HCT116 (cell line): ENCODE results near the gene CRTC1. TPM values are rescaled to one million over a fixed set of nuclear protein-coding genes. Genes with fewer than 3 reads are reported as not detected.

ENCODE experiments used
- ATAC-seq: fragments of 200-7000 bp; cut with Tn5 transposase; 2 replicates; pipeline ENCODE4 v1.9.1; 2020; ENCODE audit warnings: mild to moderate bottlenecking, moderate library complexity
- BruUV-seq: library from RNA; stranded (reverse); fragments of 400-500 nt; replicated peaks from 2 replicates; lab custom pipeline; 2021; lab: Mats Ljungman, UMichigan
- CTCF ChIA-PET: fragments of 300-600 bp; sonication (Branson Sonifier 250); formaldehyde crosslinking; loops from one replicate; lab custom pipeline; 2021; ENCODE audit warnings: antibody characterized with exemption; lab: Charles Lee
- POLR2A ChIA-PET: fragments of 300-600, 350-600 bp; sonication (Branson Sonifier 250); formaldehyde crosslinking; loops from one replicate; lab custom pipeline; 2021; ENCODE audit warnings: antibody characterized with exemption; lab: Charles Lee
- RAD21 ChIA-PET, 2 experiments: fragments of 300-600 bp; sonication (Branson Sonifier 250); formaldehyde crosslinking; loops; one replicate each; lab custom pipeline; 2023; ENCODE audit warnings: low total read pairs in 2 of 2; ENCODE audit not compliant: uncharacterized antibody in 2 of 2, unreplicated experiment in 2 of 2, low non-redundant PET in 1 of 2; lab: Charles Lee
- DNase-seq: peaks from one replicate; pipeline ENCODE4 v3.0.0-alpha.2; 2010; ENCODE audit warnings: low read depth, low spot score
- H2AFZ ChIP-seq: fragments of 200-600 bp; shearing (Covaris generic), sonication (generic); 2 replicates; pipeline ENCODE4 v1.6.1; 2017; ENCODE audit warnings: low read depth, mixed run types, mixed read lengths, antibody characterized with exemption, low read length; ENCODE audit not compliant: poor library complexity, severe bottlenecking
- H3K27ac ChIP-seq: 2 replicates; pipeline ENCODE4 v1.5.1; 2012; ENCODE audit warnings: low read depth, low read length
- H3K27me3 ChIP-seq: fragments of 200-600 bp; sonication (generic); 2 replicates; pipeline ENCODE4 v1.6.1; 2016; ENCODE audit warnings: mixed run types, low read length, mixed read lengths; ENCODE audit not compliant: insufficient read depth
- H3K36me3 ChIP-seq, 2 experiments: fragments of 200-500 bp in 1 of 2; fragments of 200-600 bp in 1 of 2; sonication (Bioruptor generic) in 1 of 2; sonication (generic) in 1 of 2; 2 replicates each; pipeline versions ENCODE4 v1.5.1 to v1.6.1; 2014 to 2016; ENCODE audit warnings: low read length in 2 of 2, inconsistent platforms in 1 of 2, mixed read lengths in 1 of 2, mixed run types in 1 of 2; ENCODE audit not compliant: insufficient read depth in 2 of 2, control insufficient read depth in 1 of 2
- H3K4me1 ChIP-seq, 2 experiments: fragments of 200-600 bp in 1 of 2; sonication (generic) in 1 of 2; 2 replicates each; pipeline versions ENCODE4 v1.5.1 to v1.6.1; 2012 to 2017; ENCODE audit warnings: low read length in 2 of 2, inconsistent platforms in 1 of 2, mild to moderate bottlenecking in 1 of 2, mixed read lengths in 1 of 2, mixed run types in 1 of 2, moderate library complexity in 1 of 2; ENCODE audit not compliant: insufficient read depth in 2 of 2, control insufficient read depth in 1 of 2
- H3K4me2 ChIP-seq: fragments of 200-600 bp; sonication (generic); 2 replicates; pipeline ENCODE4 v1.6.1; 2017; ENCODE audit warnings: mixed run types, low read length, mixed read lengths
- H3K4me3 ChIP-seq, 2 experiments: fragments of 200-600 bp in 1 of 2; sonication (generic) in 1 of 2; replicated peaks in 1 of 2; 2 replicates each; pipeline ENCODE4 v1.5.1; 2011 to 2016; ENCODE audit warnings: low read length in 2 of 2, control low read depth in 1 of 2, low read depth in 1 of 2, mild to moderate bottlenecking in 1 of 2, mixed read lengths in 1 of 2, mixed run types in 1 of 2
- H3K79me2 ChIP-seq: fragments of 200-600 bp; sonication (generic); 2 replicates; pipeline ENCODE4 v1.6.1; 2017; ENCODE audit warnings: mild to moderate bottlenecking, mixed run types, low read length, moderate library complexity, mixed read lengths; ENCODE audit not compliant: insufficient read depth
- H3K9ac ChIP-seq: fragments of 200-600 bp; sonication (generic); 2 replicates; pipeline ENCODE4 v1.6.1; 2016; ENCODE audit warnings: low read length, mixed read lengths
- H3K9me2 ChIP-seq: fragments of 200-600 bp; sonication (generic), shearing (Covaris generic); 2 replicates; pipeline ENCODE4 v1.6.1; 2017; ENCODE audit warnings: mixed run types, mild to moderate bottlenecking, moderate library complexity; ENCODE audit not compliant: insufficient read depth
- H3K9me3 ChIP-seq, 2 experiments: fragments of 200-500 bp in 1 of 2; fragments of 200-600 bp in 1 of 2; sonication (Bioruptor generic) in 1 of 2; sonication (generic) in 1 of 2; 2 replicates each; pipeline ENCODE4 v1.6.1; 2014 to 2017; ENCODE audit warnings: low read length in 2 of 2, mixed read lengths in 2 of 2, inconsistent platforms in 1 of 2, low read depth in 1 of 2, mild to moderate bottlenecking in 1 of 2, mixed run types in 1 of 2, moderate library complexity in 1 of 2; ENCODE audit not compliant: control insufficient read depth in 1 of 2, insufficient read depth in 1 of 2
- H4K20me1 ChIP-seq: fragments of 200-600 bp; sonication (generic), shearing (Covaris generic); 2 replicates; pipeline ENCODE4 v1.6.1; 2017; ENCODE audit warnings: mixed run types, mild to moderate bottlenecking, moderate library complexity; ENCODE audit not compliant: insufficient read depth
- CBX3 ChIP-seq: IDR thresholded peaks from 2 replicates; pipeline ENCODE4 v1.6.1; 2012; ENCODE audit warnings: low read depth
- EGR1 ChIP-seq: IDR thresholded peaks from 2 replicates; pipeline ENCODE4 v1.6.1; 2012; ENCODE audit warnings: low read depth
- ELF1 ChIP-seq: IDR thresholded peaks from 2 replicates; pipeline ENCODE4 v1.6.1; 2012; ENCODE audit warnings: low read depth, borderline replicate concordance
- EZH2phosphoT487 ChIP-seq: fragments of 200-600 bp; IDR thresholded peaks from 2 replicates; pipeline ENCODE4 v1.6.1; 2018; ENCODE audit warnings: antibody characterized with exemption, borderline replicate concordance
- FOSL1 ChIP-seq: IDR thresholded peaks from 2 replicates; pipeline ENCODE4 v1.6.1; 2012; ENCODE audit warnings: low read depth
- TCF7L2 ChIP-seq: IDR thresholded peaks from 2 replicates; pipeline ENCODE4 v1.7.0; 2011; ENCODE audit warnings: borderline replicate concordance, inconsistent platforms; ENCODE audit not compliant: insufficient read depth, insufficient read length; ENCODE audit errors: extremely low read depth
- ZFX ChIP-seq: fragments of 450-650 bp; IDR thresholded peaks from 2 replicates; pipeline ENCODE4 v1.6.1; 2017
- intact Hi-C: fragments of 100-400 bp; cut with micrococcal nuclease; formaldehyde crosslinking; loops from 2 replicates; pipeline ENCODE4 v1.10.0; 2022
- total RNA-seq: library from RNA; stranded (reverse); gene quantifications from one replicate; pipeline ENCODE4 v1.2.1, GENCODE V29; 2021; ENCODE audit not compliant: unreplicated experiment
- TF ChIP-seq, protein P1 (sequence below): IDR thresholded peaks from 2 replicates; pipeline ENCODE4 v1.6.1; 2012; ENCODE audit warnings: low read depth
- TF ChIP-seq, protein P2 (sequence below): IDR thresholded peaks from 2 replicates; pipeline ENCODE4 v1.6.1; 2012

CRTC1 gene
- total RNA-seq, 1 experiment from 2014 or later: 14.9 TPM

DNA sequence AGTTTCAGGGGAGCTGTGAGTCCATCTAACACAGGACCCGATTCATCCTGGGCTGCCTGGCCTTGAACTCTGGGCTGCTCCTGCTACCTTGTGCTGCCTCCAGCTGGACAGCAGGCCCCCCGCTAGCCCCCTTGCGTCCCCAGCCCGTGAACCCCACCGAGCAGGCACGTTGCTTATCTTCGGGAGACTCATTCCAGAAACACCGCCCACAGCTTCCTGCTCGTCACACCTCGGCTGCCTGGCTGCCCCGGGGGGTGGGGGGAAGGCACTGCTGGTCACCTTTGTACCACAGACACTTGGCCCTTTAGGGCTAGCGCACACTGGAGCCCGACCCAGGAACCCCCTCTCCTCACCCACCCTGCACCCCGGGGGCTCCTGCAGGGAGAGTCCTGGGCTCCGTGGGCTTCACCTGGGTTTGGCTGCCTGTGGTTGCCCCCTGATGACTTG, 48.1 kb downstream of the CRTC1 start:
- no peak overlapping the region for H3K27ac ChIP-seq
- no peak for TF ChIP-seq EGR1
- no peak for TF ChIP-seq TCF7L2
- TF ChIP-seq CBX3: no peak
- no peak for TF ChIP-seq ZFX
- TF ChIP-seq, protein P1, sequence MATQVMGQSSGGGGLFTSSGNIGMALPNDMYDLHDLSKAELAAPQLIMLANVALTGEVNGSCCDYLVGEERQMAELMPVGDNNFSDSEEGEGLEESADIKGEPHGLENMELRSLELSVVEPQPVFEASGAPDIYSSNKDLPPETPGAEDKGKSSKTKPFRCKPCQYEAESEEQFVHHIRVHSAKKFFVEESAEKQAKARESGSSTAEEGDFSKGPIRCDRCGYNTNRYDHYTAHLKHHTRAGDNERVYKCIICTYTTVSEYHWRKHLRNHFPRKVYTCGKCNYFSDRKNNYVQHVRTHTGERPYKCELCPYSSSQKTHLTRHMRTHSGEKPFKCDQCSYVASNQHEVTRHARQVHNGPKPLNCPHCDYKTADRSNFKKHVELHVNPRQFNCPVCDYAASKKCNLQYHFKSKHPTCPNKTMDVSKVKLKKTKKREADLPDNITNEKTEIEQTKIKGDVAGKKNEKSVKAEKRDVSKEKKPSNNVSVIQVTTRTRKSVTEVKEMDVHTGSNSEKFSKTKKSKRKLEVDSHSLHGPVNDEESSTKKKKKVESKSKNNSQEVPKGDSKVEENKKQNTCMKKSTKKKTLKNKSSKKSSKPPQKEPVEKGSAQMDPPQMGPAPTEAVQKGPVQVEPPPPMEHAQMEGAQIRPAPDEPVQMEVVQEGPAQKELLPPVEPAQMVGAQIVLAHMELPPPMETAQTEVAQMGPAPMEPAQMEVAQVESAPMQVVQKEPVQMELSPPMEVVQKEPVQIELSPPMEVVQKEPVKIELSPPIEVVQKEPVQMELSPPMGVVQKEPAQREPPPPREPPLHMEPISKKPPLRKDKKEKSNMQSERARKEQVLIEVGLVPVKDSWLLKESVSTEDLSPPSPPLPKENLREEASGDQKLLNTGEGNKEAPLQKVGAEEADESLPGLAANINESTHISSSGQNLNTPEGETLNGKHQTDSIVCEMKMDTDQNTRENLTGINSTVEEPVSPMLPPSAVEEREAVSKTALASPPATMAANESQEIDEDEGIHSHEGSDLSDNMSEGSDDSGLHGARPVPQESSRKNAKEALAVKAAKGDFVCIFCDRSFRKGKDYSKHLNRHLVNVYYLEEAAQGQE: no peak
- TF ChIP-seq ELF1: no peak
- no peak for TF ChIP-seq EZH2phosphoT487
- TF ChIP-seq FOSL1: no peak
- TF ChIP-seq, protein P2, sequence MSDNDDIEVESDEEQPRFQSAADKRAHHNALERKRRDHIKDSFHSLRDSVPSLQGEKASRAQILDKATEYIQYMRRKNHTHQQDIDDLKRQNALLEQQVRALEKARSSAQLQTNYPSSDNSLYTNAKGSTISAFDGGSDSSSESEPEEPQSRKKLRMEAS: no peak
- H3K36me3 ChIP-seq: no peaks in the 10 kb centered on the region
- H3K79me2 ChIP-seq: no peaks in the 10 kb centered on the region
- no peak for DNase-seq
- peaks cover 4 to 14% of the 10 kb centered on the region in 2 experiments; a peak in 3 of 4 replicates for H3K4me1 ChIP-seq
- intact Hi-C loops: no loop called here
- no peaks in the 10 kb centered on the region for H4K20me1 ChIP-seq
- no TSS peak for BruUV-seq
- ChIA-PET RAD21 (no interaction called here), POLR2A (no interaction called here), CTCF (no interaction called here)
- no peaks in the 10 kb centered on the region for H3K9me2 ChIP-seq
- no peaks in the 10 kb centered on the region for H3K27me3 ChIP-seq
- peak overlapping the region; percentile 7; the same call in 1 of the 2 replicates for H3K4me2 ChIP-seq
- no peak overlapping the region for H3K4me3 ChIP-seq
- H3K9ac ChIP-seq: no peak overlapping the region
- H3K9me3 ChIP-seq: no peaks in the 10 kb centered on the region
- no peak overlapping the region for H2AFZ ChIP-seq
- ATAC-seq: no peak
